B cell (primary cell): Measurements from ENCODE around the gene NDUFS7.

Experiments
- EZH2 ChIP-seq: IDR thresholded peaks from 2 replicates; pipeline ENCODE4 v1.6.1; 2012; ENCODE audit warnings: borderline replicate concordance, low read depth, mild to moderate bottlenecking, moderate library complexity, low read length; ENCODE audit not compliant: insufficient read depth, poor library complexity, severe bottlenecking
- TF ChIP-seq, protein P1 (sequence below): fragments of 200-600 bp; IDR thresholded peaks from one replicate; pipeline ENCODE4 v1.8.0; 2022; ENCODE audit warnings: antibody characterized with exemption, mild to moderate bottlenecking

- TF ChIP-seq, protein P1, sequence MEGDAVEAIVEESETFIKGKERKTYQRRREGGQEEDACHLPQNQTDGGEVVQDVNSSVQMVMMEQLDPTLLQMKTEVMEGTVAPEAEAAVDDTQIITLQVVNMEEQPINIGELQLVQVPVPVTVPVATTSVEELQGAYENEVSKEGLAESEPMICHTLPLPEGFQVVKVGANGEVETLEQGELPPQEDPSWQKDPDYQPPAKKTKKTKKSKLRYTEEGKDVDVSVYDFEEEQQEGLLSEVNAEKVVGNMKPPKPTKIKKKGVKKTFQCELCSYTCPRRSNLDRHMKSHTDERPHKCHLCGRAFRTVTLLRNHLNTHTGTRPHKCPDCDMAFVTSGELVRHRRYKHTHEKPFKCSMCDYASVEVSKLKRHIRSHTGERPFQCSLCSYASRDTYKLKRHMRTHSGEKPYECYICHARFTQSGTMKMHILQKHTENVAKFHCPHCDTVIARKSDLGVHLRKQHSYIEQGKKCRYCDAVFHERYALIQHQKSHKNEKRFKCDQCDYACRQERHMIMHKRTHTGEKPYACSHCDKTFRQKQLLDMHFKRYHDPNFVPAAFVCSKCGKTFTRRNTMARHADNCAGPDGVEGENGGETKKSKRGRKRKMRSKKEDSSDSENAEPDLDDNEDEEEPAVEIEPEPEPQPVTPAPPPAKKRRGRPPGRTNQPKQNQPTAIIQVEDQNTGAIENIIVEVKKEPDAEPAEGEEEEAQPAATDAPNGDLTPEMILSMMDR = no peak
- TF ChIP-seq EZH2 = no peak
Measured at GRCh38 chr19:1420590-1420989, 36.9 kb downstream of the NDUFS7 start.
